SK-N-SH (cell line): ENCODE results near the gene RSAD2. TPM values are rescaled to one million over a fixed set of nuclear protein-coding genes. Genes with fewer than 3 reads are reported as not detected.

Experiments
- CTCF ChIA-PET: fragments of 300-600, 350-600 bp; formaldehyde crosslinking; extraction: SDS; loops from one replicate; lab custom pipeline; 2021; lab: Yijun Ruan, JAX
- POLR2A ChIA-PET: fragments of 350-600 bp; sonication (Branson Sonifier 250); formaldehyde crosslinking; extraction: SDS; loops from one replicate; lab custom pipeline; 2020; ENCODE audit warnings: antibody characterized with exemption, inconsistent platforms; lab: Yijun Ruan, JAX
- DNase-seq: peaks from one replicate; pipeline ENCODE4 v3.0.0; 2012
- H2AFZ ChIP-seq: fragments of 200-600 bp; sonication (generic); 2 replicates; pipeline ENCODE4 v1.8.1; 2016; ENCODE audit warnings: antibody characterized with exemption, mild to moderate bottlenecking, low read depth
- H3F3A ChIP-seq: fragments of 200-600 bp; sonication (generic); replicated peaks from 2 replicates; pipeline ENCODE3; 2016; ENCODE audit warnings: antibody characterized with exemption, mild to moderate bottlenecking; ENCODE audit not compliant: insufficient read depth
- H3K27ac ChIP-seq, 2 experiments: fragments of 200-500 bp in 1 of 2; fragments of 200-600 bp in 1 of 2; sonication (Bioruptor generic) in 1 of 2; sonication (generic), shearing (Covaris generic) in 1 of 2; 2 replicates each; pipeline versions ENCODE4 v1.5.1 to v1.6.1; 2014 to 2016; ENCODE audit warnings: low read depth in 2 of 2, inconsistent platforms in 1 of 2, low read length in 1 of 2, mild to moderate bottlenecking in 1 of 2, mixed read lengths in 1 of 2
- H3K27me3 ChIP-seq: fragments of 200-600 bp; sonication (generic), shearing (Covaris generic); 2 replicates; pipeline ENCODE4 v1.6.1; 2016; ENCODE audit warnings: mixed run types; ENCODE audit not compliant: insufficient read depth
- H3K36me3 ChIP-seq, 2 experiments: fragments of 200-500 bp in 1 of 2; fragments of 200-600 bp in 1 of 2; sonication (Bioruptor generic) in 1 of 2; sonication (generic) in 1 of 2; replicated peaks in 1 of 2; 2 replicates each; pipeline versions ENCODE3 to v1.5.1; 2014 to 2016; ENCODE audit warnings: low read length in 1 of 2, mild to moderate bottlenecking in 1 of 2; ENCODE audit not compliant: insufficient read depth in 2 of 2, control insufficient read depth in 1 of 2
- H3K4me1 ChIP-seq, 2 experiments: fragments of 200-500 bp in 1 of 2; fragments of 200-600 bp in 1 of 2; sonication (Bioruptor generic) in 1 of 2; sonication (generic), shearing (Covaris generic) in 1 of 2; 2 replicates each; pipeline versions ENCODE4 v1.5.1 to v1.6.1; 2014 to 2016; ENCODE audit warnings: low read depth in 1 of 2, low read length in 1 of 2, mixed run types in 1 of 2; ENCODE audit not compliant: insufficient read depth in 2 of 2, control insufficient read depth in 1 of 2
- H3K4me2 ChIP-seq: fragments of 200-600 bp; sonication (generic), shearing (Covaris generic); 2 replicates; pipeline ENCODE4 v1.6.1; 2017; ENCODE audit warnings: mixed run types
- H3K4me3 ChIP-seq, 2 experiments: fragments of 200-500 bp in 1 of 2; fragments of 200-600 bp in 1 of 2; sonication (Bioruptor generic) in 1 of 2; sonication (generic), shearing (Covaris generic) in 1 of 2; 2 replicates each; pipeline versions ENCODE4 v1.5.1 to v1.8.1; 2014 to 2016; ENCODE audit warnings: low read depth in 2 of 2, inconsistent platforms in 1 of 2, low read length in 1 of 2, mild to moderate bottlenecking in 1 of 2, mixed read lengths in 1 of 2, moderate library complexity in 1 of 2
- H3K79me2 ChIP-seq: fragments of 200-600 bp; sonication (generic); 2 replicates; pipeline ENCODE4 v1.8.1; 2017; ENCODE audit warnings: mild to moderate bottlenecking; ENCODE audit not compliant: insufficient read depth
- H3K9ac ChIP-seq: fragments of 200-600 bp; sonication (generic); 2 replicates; pipeline ENCODE4 v1.6.1; 2017; ENCODE audit warnings: mixed run types
- H3K9me2 ChIP-seq: fragments of 200-600 bp; sonication (generic); 2 replicates; pipeline ENCODE4 v1.6.1; 2017; ENCODE audit warnings: mixed run types
- H3K9me3 ChIP-seq: fragments of 200-600 bp; sonication (generic); 2 replicates; pipeline ENCODE4 v1.6.1; 2017; ENCODE audit warnings: mixed run types, mild to moderate bottlenecking, moderate library complexity
- H4K20me1 ChIP-seq: fragments of 200-600 bp; sonication (generic); 2 replicates; pipeline ENCODE4 v1.6.1; 2017; ENCODE audit warnings: mild to moderate bottlenecking, mixed run types; ENCODE audit not compliant: insufficient read depth
- EP300 ChIP-seq, 2 experiments: IDR thresholded peaks; 2 replicates each; pipeline versions ENCODE4 v1.4.0 to v1.6.1; 2012; ENCODE audit warnings: borderline replicate concordance in 1 of 2, low read depth in 1 of 2, low read length in 1 of 2
- FOSL2 ChIP-seq: IDR thresholded peaks from 2 replicates; pipeline ENCODE4 v1.4.0; 2012; ENCODE audit warnings: low read depth, mild to moderate bottlenecking, moderate library complexity, borderline replicate concordance
- FOXM1 ChIP-seq: IDR thresholded peaks from 2 replicates; pipeline ENCODE4 v1.4.0; 2012; ENCODE audit warnings: low read depth, mild to moderate bottlenecking
- GABPA ChIP-seq: IDR thresholded peaks from 2 replicates; pipeline ENCODE4 v1.4.0; 2012; ENCODE audit warnings: low read depth, mild to moderate bottlenecking
- JUND ChIP-seq: IDR thresholded peaks from 2 replicates; pipeline ENCODE4 v1.4.0; 2012
- NFIC ChIP-seq: IDR thresholded peaks from 2 replicates; pipeline ENCODE4 v1.4.0; 2012; ENCODE audit warnings: borderline replicate concordance
- NRF1 ChIP-seq: IDR thresholded peaks from 2 replicates; pipeline ENCODE4 v1.6.1; 2012; ENCODE audit warnings: low read depth, mild to moderate bottlenecking, low read length
- RFX5 ChIP-seq: IDR thresholded peaks from 2 replicates; pipeline ENCODE4 v1.6.1; 2012; ENCODE audit warnings: mild to moderate bottlenecking, improper control_type of control experiment, low read length
- SIN3A ChIP-seq: IDR thresholded peaks from 2 replicates; pipeline ENCODE4 v1.6.1; 2012; ENCODE audit warnings: low read depth, mild to moderate bottlenecking, low read length, moderate library complexity, borderline replicate concordance
- SMC3 ChIP-seq: IDR thresholded peaks from 2 replicates; pipeline ENCODE4 v1.6.1; 2012; ENCODE audit warnings: low read depth, low read length, improper control_type of control experiment
- TCF12 ChIP-seq: IDR thresholded peaks from 2 replicates; pipeline ENCODE4 v1.4.0; 2012
- WGBS: methylation state at CpG from one replicate; pipeline ENCODE4 v1.1.6; 2017; ENCODE audit warnings: low lambda C conversion rate; 5-methylcytosine and 5-hydroxymethylcytosine counted together
- polyA plus RNA-seq, 3 experiments: library from polyadenylated mRNA; depleted of rRNA; stranded (reverse); fragments of >200 nt; gene quantifications; 2 replicates each; pipeline ENCODE4 v1.2.3, GENCODE V29; 2012
- TF ChIP-seq, protein P1 (sequence below): IDR thresholded peaks from 2 replicates; pipeline ENCODE4 v1.4.0; 2012; ENCODE audit warnings: low read depth, borderline replicate concordance
- TF ChIP-seq, protein P2 (sequence below): fragments of 150-350 bp; IDR thresholded peaks from 2 replicates; pipeline ENCODE4 v1.6.1; 2016; ENCODE audit warnings: mild to moderate bottlenecking, low read depth, low read length
- TF ChIP-seq, protein P3 (sequence below): IDR thresholded peaks from 2 replicates; pipeline ENCODE4 v1.4.0; 2012; ENCODE audit warnings: low read depth, borderline replicate concordance

Gene RSAD2
- polyA plus RNA-seq, 1 of the 3 experiments (the other 2 are of a cell fraction), result 0.35 TPM

DNA sequence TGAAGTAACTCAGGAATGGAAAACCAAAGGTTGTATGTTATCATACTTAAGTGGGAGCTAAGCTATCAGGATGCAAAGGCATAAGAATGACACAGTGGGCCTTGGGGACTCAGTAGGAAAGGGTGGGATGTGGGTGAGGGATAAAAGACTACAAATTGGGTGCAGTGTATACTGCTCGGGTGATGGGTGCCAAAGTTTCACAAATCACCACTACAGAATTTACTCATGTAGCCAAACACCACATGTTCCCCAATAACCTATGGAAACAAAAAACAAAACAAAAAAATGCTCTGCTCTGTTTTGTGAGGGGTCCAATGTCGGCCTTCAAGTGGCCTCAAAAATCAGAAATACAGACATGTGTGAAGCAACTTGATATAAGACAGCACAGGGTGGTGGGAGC lies 30.7 kb downstream of the RSAD2 start:
- Histone ChIP-seq H3K4me2 (no peak overlapping the region), H3K4me3 (no peak overlapping the region), H3K9ac (no peak overlapping the region), H4K20me1 (no peaks in the 10 kb centered on the region), H3K36me3 (no peaks in the 10 kb centered on the region), H2AFZ (no peak overlapping the region), H3K27me3 (no peaks in the 10 kb centered on the region), H3K4me1 (no peaks in the 10 kb centered on the region), H3K27ac (no peak overlapping the region), H3F3A (no peaks in the 10 kb centered on the region), H3K9me3 (no peaks in the 10 kb centered on the region), H3K79me2 (no peaks in the 10 kb centered on the region), H3K9me2 (no peaks in the 10 kb centered on the region)
- ChIA-PET CTCF (interaction anchor here (1.0 to 25.9 kb wide), 6 partner anchors 7 to 136 kb away, joined by 3 to 437 read pairs (median 26); partner anchors contain the start of genes CMPK2 and RNF144A), POLR2A (no interaction called here)
- WGBS, result 76% methylated on average over 2 of the region's 2 CpGs
- TF ChIP-seq NFIC (no peak), EP300 (IDR thresholded peaks at IDR 0.05; ENCODE audit: borderline replicate concordance in 1 of 2, low read depth in 1 of 2, low read length in 1 of 2) (no peak), GABPA (no peak), JUND (no peak), FOXM1 (no peak), SIN3A (no peak), NRF1 (no peak), TCF12 (no peak), SMC3 (no peak), FOSL2 (no peak), RFX5 (no peak)
- TF ChIP-seq, protein P1, sequence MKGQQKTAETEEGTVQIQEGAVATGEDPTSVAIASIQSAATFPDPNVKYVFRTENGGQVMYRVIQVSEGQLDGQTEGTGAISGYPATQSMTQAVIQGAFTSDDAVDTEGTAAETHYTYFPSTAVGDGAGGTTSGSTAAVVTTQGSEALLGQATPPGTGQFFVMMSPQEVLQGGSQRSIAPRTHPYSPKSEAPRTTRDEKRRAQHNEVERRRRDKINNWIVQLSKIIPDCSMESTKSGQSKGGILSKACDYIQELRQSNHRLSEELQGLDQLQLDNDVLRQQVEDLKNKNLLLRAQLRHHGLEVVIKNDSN, result no peak
- TF ChIP-seq, protein P2, sequence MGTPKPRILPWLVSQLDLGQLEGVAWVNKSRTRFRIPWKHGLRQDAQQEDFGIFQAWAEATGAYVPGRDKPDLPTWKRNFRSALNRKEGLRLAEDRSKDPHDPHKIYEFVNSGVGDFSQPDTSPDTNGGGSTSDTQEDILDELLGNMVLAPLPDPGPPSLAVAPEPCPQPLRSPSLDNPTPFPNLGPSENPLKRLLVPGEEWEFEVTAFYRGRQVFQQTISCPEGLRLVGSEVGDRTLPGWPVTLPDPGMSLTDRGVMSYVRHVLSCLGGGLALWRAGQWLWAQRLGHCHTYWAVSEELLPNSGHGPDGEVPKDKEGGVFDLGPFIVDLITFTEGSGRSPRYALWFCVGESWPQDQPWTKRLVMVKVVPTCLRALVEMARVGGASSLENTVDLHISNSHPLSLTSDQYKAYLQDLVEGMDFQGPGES, result no peak
- TF ChIP-seq, protein P3, sequence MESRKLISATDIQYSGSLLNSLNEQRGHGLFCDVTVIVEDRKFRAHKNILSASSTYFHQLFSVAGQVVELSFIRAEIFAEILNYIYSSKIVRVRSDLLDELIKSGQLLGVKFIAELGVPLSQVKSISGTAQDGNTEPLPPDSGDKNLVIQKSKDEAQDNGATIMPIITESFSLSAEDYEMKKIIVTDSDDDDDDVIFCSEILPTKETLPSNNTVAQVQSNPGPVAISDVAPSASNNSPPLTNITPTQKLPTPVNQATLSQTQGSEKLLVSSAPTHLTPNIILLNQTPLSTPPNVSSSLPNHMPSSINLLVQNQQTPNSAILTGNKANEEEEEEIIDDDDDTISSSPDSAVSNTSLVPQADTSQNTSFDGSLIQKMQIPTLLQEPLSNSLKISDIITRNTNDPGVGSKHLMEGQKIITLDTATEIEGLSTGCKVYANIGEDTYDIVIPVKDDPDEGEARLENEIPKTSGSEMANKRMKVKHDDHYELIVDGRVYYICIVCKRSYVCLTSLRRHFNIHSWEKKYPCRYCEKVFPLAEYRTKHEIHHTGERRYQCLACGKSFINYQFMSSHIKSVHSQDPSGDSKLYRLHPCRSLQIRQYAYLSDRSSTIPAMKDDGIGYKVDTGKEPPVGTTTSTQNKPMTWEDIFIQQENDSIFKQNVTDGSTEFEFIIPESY, result no peak
- no peak for DNase-seq
